Stimulated activated CD8-positive, alpha-beta memory T cell treated with anti-CD3 and anti-CD28 coated beads, Interleukin-7, amount 100 ng/mL, for 48 hours (primary cell): ENCODE measurements around the gene FNBP1.

ENCODE experiments used
- DNase-seq, 2 donors: peaks; one replicate each; pipeline ENCODE4 v3.0.0-alpha.2; 2020; ENCODE audit warnings: low read depth in 1 of 2; ENCODE audit errors: extremely low read depth in 1 of 2

FNBP1 gene

DNA sequence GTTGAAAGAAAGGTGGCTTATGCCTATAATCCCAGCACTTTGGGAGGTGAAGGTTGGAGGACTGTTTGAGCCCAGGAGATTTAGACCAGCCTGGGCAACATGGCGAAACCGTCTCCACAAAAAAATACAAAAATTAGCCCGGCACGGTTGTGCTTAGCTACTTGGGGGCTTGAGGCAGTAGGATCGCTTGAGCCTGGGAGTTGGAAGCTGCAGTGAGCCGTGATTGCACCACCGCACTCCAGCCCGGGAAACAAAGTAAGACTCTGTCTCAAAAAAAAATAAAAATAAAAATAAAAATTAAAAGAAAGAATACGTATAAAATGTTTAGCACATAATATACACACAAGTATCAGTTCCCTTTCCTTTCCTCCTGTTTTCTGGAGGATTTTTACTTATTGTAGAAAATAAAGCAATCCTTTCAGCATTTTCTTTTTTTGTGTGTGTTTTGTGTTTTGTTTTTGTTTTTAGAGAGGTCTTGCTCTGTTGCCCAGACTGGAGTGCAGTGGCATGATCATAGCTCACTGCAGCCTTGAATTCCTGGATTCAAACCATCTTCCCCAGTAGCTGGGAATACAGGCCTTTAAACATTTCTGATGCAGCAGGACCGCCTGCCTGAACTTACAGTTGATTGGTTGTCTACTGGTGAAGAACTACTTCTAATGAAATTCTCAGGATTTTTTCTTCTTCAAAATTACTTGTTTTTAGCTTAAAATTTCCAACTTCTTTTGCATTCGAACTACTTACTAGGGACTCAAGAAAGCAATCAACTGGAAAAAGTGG lies 6.6 kb upstream of the FNBP1 start:
- no peak for DNase-seq

DNA sequence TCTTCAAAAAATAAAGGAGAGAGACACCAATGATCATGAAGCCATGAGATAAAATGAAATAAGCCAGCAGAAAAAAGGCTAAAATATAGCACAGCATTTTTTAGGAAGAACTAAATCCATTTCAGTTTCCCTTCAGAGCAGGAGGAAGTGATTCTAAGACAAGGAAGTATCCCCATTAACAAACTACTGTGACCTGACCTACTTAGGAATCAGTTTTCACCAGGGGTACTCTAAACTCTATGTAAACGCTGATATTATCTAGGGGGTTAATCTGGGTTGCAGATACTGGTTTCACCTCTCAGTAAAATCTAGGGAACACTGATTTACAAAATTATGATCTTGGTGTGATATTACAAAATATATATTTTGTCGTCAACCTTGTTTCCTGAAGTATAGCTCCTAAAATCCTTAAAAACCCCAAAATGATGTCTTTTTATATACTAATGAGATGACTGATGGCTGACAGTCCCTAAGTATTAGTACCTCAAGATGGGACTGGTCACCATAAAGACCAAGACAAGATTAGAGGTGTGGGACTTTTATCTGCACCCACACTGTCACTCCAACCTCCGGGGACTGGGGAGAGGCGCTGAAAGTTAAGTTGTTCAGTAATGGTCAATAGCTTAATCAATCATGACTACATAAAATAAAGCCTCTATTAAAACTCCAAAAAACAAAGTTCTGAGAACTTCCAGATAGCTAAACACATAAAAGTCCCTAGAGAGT lies 2.9 kb upstream of the FNBP1 start:
- DNase-seq, result no peak

DNA sequence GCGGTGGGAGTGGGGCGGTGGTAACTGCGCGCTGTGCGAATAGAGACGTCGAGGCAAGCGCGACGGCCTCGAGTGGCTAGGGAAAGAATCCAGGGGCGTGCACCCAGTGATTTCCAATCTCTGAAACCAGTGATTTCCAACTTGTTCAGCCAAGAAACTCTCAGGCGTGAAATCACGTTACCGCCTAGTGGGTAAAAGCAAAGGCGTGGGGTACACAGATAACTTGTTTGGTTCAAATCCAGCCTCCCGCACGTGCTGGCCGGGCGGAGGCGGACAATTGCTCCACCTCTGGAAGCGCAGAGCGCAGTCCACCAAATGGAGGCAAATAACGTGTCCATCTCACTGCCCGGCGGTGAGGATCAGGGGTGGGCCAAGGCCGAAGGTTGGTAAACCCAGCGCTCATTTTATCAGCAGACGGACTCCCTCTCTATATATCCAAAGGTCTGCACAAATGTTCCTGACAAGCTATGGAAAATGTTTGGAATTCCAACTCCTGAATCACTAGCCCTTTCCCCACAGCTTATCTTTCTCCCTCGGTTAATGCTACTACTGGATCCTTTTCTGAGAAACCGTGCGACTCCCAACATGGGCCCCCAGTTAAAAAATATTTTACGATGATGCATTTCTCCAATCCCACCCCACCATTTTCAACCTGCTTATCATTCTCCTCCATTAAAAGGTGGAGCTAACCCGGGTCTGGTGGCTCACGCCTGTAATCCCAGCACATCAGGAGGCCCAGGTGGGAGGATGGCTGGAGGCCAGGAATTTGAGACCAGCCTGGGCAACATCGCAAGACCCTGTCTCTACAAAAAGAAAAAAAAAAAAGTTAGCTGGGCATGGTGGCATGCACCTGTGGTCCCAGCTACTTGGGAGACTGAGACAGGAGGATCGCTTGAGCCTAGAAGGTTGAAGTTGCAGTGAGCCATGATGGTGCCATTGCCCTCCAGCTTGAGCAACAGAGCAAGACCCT lies 950 bp upstream of the FNBP1 start:
- DNase-seq, result no peak

DNA sequence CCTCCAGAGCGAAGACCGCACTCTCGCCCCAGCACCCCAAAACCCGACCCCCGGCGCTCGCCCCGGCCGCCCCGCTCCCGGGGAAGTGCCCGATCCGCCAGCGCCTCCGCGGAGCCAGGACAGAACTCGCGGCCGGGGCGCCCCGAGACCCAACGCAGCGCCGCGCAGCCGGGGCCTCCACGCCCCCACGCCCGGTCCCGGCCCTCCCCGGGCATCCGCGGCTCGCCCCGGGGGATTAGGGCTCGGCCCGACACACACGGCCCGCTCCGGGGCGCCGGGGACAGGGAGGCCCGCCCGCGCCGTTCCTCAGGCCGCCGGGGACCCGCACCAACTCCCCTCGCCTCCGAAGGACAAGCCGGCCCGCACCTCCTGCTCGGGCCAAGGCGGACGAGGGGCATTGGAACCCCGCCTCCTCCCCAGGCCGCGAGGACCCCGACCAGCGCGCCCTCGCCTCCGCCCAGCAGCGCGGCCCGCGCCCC lies 544 bp downstream of the FNBP1 start:
- DNase-seq, result no peak

DNA sequence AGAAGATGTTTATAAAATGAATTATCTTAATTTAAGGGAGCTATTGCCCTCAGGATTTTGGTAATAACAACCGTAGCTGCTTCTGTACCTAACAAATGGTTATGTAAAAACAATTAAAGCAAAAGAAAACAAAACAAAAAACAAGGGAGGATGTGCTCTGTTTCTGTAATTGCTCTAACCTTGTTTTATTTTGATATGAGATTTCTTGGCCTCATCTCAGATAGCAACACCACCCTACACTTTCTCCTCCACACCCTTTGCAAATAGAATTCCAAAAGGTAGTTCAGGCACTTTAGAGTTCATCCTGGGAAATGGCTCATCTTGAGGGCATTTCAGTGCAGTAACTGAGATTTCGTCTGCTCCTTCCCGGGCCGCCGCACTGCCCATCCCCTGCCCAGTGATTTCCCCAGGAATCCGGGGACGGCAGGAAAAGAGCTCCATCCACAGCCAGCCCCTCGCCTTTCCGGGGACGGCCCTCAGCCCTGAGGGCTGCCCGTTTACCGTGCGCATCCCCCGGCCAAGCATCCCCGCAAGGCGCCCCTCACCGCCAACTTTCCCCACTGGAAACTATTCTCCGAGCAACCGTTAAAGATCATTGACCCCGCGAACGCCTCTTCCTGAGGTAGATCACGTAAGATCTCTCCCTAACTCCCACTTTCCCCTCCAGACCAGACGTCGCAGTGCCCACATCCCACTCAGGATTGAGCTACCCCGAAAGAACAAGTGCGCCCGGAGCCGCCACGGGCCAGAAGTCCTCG lies 1.2 kb downstream of the FNBP1 start:
- no peak for DNase-seq

DNA sequence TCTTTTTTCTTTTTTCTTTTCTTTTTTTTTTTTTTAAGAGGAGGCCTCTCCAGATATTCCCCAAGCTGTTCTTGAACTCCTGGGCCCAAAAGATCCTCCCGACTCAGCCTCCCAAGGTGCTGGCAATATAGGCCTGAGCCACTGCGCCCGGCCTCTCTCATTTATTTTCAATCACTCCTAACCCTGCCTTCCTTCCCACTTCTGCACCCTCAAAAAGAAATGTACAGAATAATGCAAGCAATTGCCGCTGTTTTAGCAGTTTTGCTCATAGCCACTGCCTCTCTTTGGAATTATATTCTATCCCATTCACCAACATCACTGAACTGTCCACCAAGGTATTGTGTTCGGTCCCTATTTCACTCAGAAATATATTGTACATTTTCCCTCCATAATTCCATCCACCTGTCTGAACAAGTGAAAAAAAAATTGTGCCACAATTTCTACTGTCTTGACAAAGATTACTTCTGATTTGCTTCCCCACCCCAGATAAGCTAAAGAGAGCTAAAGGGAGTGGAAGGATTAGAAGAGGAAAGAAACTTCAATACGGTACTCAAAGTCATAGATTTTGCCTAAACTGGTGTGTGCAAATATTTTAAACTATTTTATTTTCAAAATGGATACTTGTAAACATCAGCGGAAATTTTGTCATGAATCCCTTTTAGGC lies 1.9 kb downstream of the FNBP1 start:
- DNase-seq, result no peak

DNA sequence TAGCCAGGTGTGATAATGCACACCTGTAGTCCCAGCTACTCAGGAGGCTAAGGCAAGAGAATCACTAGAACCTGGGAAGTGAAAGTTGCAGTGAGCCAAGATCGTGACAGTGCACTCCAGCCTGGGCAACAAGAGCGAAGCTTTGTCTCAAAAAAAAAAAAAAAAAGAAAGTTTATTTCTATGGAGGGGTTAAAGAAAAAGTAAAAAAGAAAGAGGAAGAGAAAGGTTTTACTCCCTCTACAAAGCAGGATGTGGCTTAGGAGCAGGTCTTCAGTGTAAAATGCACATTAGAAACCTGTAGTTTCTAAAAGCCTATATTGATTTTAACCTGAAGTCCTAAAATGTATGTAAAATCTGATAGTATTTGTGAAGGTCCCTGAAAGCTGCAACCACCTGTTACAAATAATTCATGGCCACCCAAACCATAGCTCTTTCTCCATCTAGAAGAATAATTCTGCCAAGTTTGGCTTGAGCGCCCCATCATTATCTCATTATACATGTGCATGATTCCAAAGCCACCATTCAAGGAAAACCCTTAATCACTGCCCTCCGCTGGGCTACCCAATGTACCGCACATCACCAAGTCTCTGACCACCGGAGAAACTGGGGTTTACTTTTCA lies 3.4 kb downstream of the FNBP1 start:
- no peak for DNase-seq

DNA sequence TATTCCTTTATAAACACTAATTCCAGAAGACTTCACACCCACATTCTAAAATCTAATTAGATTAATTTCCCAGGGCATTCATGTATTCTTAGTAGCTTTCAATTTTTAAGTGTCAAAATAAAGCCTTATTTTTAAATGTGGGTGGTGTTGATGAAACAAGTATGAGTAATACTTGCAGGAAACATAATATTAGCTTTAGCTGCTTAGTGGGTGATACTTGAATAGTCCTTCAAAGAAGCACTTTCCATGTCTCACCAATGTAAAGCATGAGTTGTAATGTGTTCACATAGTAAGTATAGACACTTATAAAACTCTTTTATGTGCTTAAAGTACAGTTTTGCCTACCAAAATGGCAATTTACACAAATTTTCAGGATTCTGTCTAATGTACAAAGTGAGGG lies 6.9 kb downstream of the FNBP1 start:
- DNase-seq, result no peak

DNA sequence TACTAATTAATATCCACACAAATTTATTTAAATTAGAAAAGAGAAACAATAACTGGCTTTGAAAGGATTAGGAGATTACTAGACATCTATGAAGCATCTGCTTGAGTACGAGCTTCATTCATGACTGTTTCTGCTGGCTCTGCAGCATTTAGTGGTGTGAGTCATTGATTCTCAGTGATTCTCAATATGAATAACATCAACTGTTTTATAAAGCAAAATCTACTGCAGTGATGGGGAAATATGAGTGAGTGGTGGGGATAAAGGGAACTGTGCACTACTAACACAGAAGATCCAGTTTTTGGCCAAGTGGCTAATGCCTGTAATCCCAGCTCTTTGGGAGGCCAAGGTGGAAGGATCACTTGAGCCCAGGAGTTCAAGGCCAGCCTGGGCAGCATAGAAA lies 8.4 kb downstream of the FNBP1 start:
- DNase-seq, result no peak

DNA sequence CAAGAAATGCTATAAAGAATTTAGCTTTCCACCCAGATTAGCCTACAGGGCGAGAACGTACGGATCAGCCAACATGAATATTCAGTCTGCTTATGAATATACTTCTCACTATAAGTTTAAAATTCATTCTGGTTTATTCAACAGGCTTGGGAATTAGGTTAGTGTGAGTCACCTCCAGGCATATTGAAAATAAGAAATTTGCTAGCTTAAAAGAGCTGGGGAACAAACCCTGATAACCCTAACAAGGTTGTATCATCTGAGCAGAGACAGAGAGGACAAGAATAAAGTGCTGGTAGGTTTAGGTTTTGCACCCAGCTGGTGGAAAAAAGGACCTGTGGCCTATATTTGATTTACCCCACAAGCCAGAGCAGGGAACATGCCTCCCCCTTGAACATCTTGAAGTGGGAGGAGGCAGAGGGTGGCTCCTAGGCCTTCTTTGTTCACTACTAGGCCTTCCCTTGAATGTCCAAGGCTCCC lies 12.3 kb downstream of the FNBP1 start:
- DNase-seq, result no peak

DNA sequence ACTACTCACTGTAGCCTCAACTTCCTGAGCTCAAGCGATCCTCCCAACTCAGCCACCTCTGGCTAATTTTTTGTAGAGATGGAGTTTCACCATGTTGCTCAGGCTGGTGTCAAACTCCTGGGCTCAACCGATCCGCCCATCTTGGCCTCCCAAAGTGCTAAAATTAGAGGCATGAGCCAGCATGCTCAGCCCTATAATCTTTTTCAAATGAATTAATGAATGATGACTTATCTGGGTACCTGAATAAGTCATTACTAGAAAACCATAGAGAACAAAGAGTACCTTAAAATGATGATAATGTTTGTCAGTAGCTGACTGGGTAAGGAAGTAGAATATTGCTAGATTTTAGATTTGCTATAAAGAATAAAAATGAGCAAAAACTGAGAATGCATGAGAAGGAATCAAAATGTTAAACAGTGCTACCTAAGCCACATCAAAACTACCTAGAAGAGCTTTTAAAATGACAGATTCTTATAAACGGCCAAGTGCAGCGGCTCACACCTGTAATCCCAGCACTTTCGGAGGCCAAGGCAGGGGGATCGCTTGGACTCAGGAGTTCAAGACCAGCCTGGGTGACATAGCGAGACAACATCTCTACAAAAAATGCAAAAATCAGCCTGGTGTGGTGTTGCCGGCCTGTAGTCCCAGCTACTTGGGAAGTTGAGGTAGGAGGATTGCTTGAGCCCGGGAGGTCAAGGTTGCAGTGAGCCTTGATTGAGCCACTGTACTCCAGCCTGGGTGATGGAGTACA lies 13.6 kb downstream of the FNBP1 start:
- DNase-seq, result peak in 1 of 2 donors; percentile 60

DNA sequence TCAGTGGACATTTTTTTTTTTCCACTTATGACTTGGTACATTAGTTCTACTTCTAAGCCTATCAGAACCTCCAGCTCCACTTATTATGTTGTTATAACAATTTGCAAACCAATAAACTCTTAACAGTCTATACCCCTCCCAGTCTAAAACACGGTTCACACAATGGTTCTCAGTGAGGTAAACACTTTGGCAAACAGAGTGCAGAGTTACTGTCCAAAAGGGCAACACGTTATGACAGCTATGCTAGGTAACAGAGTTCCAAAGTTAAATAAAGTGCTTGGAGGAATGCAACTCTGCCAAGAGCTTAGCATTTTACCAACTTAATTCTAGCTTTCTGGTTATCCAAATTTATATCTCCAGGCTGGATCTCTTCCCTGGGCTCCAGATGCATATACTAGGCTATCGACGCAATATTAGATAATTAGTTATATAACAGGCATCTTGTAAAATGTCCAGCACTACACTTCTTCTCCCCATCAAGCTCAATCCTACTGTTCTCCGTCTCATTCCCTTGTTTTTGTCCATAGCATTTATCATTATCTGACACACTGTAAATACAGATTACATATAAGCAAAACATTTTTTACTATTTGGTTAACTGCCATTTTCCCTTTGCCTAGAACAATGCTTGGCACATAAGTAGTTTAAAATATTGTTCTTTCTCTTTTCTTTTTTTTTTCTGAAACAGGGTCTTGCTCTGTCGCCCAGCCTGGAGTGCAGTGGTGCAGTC lies 14.3 kb downstream of the FNBP1 start:
- DNase-seq, result no peak

DNA sequence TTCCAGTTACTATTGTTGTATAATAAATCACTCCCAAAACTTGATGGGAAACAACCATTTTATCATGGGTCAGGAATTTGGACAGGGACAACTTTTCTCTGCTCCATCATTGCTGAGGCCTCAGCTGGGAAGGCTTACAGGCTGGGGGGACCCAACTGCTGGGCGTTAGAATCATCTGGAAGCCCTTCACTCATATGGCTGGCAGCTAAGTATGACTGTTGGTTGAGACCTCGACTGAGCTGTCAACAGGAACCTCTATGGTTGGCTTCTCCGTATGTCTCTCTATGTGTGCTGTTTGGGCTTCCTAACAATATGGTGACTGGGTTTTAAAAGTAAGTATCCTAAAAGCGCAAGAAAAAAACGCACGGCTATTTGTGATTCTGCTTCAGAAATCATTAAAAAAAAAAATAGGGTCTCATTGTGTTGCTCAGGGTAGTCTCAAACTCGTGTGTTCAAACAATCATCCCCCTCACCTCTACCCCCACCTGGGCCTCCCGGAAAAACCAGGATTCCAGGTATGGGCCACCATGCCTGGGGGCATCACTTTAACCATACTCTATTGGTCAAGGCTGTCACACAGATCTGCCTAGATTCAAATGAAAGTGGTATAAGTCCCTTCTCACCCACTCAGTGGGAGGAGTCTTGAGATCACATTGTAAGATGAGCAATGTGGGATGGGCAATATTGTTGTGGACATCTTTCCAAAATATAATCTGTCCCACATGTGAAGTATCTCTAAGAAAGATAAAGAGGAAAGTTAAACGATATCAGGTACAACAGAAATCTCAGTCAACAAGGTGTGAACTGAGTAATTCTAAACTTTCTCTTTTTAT lies 15.2 kb downstream of the FNBP1 start:
- no peak for DNase-seq

DNA sequence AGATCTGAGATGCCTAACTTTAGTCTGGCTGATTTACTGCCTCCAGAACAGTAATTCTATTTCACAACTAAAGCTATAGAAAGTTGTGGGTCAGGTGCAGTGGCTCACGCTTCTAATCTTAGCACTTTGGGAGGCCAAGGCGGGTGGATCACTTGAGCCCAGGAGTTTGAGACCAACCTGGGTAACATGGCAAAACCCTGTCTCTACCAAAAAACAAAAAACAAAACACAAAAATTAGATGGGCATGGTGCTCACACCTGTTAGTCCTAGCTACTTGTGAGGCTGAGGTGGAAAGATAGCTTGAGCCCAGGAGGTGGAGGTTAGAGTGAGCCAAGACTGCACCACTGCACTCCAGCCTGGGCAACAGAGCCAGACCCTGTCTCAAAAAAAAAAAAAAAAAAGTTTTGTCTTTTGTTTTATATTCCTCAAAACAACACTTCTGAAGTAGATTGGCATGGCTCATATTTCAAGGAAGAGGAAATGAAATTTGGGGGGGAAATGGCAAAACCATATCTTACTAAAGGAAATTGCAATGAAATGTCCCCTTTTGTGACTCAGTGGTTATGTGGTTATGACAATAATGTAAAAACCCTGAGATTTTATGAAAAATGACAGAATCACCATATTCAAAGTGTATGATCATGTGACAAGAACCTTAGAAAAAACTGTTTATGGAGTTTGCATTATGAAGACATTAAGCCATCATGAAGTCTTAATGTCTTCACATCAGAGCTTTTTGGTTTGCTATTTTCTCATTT lies 16.2 kb downstream of the FNBP1 start:
- no peak for DNase-seq

DNA sequence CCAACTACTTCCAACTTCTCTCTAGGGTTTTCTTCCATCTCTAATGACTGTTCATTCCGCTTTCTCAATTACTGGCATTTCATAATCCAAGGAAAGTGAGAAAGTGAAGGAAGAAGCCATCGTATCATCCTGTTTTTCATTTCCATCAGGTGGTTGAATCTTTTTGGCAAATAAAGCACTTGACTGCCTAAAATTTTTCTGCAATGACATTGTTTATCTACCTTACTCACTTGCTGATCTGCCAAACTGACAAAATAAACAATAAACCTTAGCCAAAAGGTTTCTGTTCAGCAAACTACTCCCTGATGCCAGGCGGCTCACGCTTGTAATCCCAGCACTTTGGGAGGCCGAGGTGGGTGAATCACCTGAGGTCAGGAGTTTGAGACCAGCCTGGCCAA lies 18.4 kb downstream of the FNBP1 start:
- DNase-seq, result no peak

DNA sequence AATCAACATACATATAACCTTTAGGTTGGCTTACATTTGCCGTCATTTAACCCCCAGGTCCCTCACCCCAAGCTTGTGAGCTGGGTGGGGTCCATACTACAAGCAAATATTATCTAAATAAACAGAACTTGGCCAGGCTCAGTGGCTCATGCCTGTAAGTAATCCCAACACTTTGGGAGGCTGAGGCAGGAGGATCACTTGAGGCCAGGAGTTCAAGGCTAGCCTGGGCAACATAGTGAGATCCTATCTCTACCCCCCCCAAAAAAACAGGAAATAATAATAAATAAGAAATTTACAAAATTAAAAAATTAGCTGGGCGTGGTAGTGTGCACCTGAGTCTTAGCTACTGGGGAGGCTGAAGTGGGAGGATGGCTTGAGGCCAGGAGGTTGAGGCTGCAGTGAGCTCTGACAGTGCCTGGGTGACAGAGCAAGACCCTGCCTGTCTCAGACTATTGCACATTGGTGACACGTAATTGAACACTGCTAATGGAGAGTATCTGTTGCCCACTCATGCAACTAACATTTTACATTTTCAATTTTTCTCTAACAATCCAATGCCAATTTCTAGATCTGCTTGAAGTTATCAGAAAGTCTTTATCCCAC lies 18.9 kb downstream of the FNBP1 start:
- no peak for DNase-seq
